Osteoblast (primary cell): ENCODE data around the gene ELAVL3. TPM values are rescaled to one million over a fixed set of nuclear protein-coding genes. Genes with fewer than 3 reads are reported as not detected.
A peak's percentile ranks its signal among the peaks of the same experiment; 100 is the strongest.

Source experiments
- DNase-seq: peaks from one replicate; pipeline ENCODE4 v3.0.0; 2011; ENCODE audit warnings: low spot score, mixed read lengths; ENCODE audit not compliant: insufficient read length; ENCODE audit errors: missing footprints
- H2AFZ ChIP-seq: 2 replicates; pipeline ENCODE4 v1.6.0; 2011; ENCODE audit warnings: mild to moderate bottlenecking, low read length
- H3K27ac ChIP-seq: 2 replicates; pipeline ENCODE4 v1.5.1; 2011; ENCODE audit warnings: mild to moderate bottlenecking, low read depth, low read length, moderate library complexity
- H3K27me3 ChIP-seq: 2 replicates; pipeline ENCODE4 v1.6.0; 2012; ENCODE audit warnings: mild to moderate bottlenecking, control low read depth, inconsistent platforms, low read length, moderate library complexity; ENCODE audit not compliant: insufficient read depth
- H3K36me3 ChIP-seq: 2 replicates; pipeline ENCODE4 v1.5.1; 2011; ENCODE audit warnings: mild to moderate bottlenecking, low read length, control low read depth, moderate library complexity; ENCODE audit not compliant: insufficient read depth
- H3K4me1 ChIP-seq: 2 replicates; pipeline ENCODE4 v1.5.1; 2011; ENCODE audit warnings: mild to moderate bottlenecking, low read length, control low read depth, moderate library complexity; ENCODE audit not compliant: insufficient read depth
- H3K4me2 ChIP-seq: 2 replicates; pipeline ENCODE4 v1.6.0; 2011; ENCODE audit warnings: mild to moderate bottlenecking, low read length; ENCODE audit not compliant: insufficient read depth
- H3K4me3 ChIP-seq: fragments of 200-600 bp; sonication (generic); 3 replicates; pipeline ENCODE4 v1.5.1; 2012; ENCODE audit warnings: mild to moderate bottlenecking, low read length, inconsistent platforms; ENCODE audit not compliant: insufficient read depth
- H3K79me2 ChIP-seq: 2 replicates; pipeline ENCODE4 v1.6.0; 2012; ENCODE audit warnings: mild to moderate bottlenecking, low read length, control low read depth, inconsistent platforms; ENCODE audit not compliant: insufficient read depth
- H3K9me3 ChIP-seq: 2 replicates; pipeline ENCODE4 v1.5.1; 2011; ENCODE audit warnings: low read depth, low read length, control low read depth
- H4K20me1 ChIP-seq: 2 replicates; pipeline ENCODE4 v1.6.0; 2012; ENCODE audit warnings: mild to moderate bottlenecking, low read length, control low read depth; ENCODE audit not compliant: insufficient read depth
- total RNA-seq: library from RNA; depleted of rRNA; stranded (reverse); fragments of >200 nt; gene quantifications from 2 replicates; pipeline ENCODE4 v1.2.3, GENCODE V29; 2012
- TF ChIP-seq, protein P1 (sequence below): IDR thresholded peaks from 2 replicates; pipeline ENCODE4 v1.5.1; 2011; ENCODE audit warnings: mild to moderate bottlenecking, low read depth, low read length, moderate library complexity; ENCODE audit errors: extremely low read depth

The ELAVL3 gene
- total RNA-seq, result 0.72 TPM in 1 of 2 replicates, not detected in the other

DNA sequence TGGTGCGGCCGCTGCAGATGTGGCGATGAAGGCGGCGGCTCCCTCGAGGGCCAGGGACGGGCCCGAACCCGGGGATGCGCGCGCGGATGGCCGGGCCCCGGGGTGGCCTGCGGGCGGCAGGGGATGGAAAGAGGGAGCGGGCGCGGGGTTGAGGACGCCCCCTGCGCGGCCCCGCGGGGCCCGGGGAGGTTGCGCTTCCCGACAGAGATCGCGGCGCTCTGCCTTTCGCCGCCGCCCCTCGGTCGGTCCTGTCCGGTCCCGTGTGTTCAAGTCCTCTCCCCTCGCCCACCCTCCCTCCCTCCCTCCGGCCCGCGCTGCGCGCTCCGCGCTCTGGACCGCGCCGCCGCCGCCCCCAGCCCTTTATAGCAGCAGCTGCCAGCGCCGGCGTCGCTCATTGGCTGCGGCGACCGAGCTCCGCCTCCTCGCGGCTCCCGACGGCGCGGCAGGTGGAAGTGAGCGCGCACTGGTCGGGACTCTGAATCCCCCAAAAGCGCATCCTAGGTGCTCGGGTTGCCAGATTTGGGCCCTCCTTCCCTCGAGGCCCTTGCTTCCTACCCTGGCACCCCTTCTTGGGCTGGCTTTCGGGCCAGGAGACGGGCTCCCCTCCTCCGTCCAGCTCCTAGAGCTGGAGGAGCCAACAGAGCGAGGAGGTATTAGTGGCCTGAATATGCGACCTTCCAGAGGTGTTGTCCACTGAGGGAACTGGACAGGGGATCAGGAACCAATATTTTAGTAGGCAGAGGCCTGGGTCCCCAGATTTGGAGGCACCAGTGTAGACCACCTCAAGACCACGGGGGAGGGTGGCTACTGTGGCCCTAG, at the start of gene ELAVL3:
Gene ELAVL3, minus strand, starts transcription at position 332 of the 819 bp plus-strand sequence. CDS start 438 bp downstream, outside the sequence.
- Histone ChIP-seq H3K4me3 (no peak within 1 kb of the TSS), H3K36me3 (no peaks in the 10 kb centered on the region), H3K4me1 (peaks cover 7% of the 10 kb centered on the region), H4K20me1 (peaks cover 3% of the 10 kb centered on the region), H3K27ac (no peak within 1 kb of the TSS), H2AFZ (no peak within 1 kb of the TSS), H3K27me3 (peaks cover 35% of the 10 kb centered on the region), H3K4me2 (peak within 1 kb of the TSS; percentile 59), H3K9me3 (no peaks in the 10 kb centered on the region), H3K79me2 (no peaks in the 10 kb centered on the region)
- TF ChIP-seq, protein P1, sequence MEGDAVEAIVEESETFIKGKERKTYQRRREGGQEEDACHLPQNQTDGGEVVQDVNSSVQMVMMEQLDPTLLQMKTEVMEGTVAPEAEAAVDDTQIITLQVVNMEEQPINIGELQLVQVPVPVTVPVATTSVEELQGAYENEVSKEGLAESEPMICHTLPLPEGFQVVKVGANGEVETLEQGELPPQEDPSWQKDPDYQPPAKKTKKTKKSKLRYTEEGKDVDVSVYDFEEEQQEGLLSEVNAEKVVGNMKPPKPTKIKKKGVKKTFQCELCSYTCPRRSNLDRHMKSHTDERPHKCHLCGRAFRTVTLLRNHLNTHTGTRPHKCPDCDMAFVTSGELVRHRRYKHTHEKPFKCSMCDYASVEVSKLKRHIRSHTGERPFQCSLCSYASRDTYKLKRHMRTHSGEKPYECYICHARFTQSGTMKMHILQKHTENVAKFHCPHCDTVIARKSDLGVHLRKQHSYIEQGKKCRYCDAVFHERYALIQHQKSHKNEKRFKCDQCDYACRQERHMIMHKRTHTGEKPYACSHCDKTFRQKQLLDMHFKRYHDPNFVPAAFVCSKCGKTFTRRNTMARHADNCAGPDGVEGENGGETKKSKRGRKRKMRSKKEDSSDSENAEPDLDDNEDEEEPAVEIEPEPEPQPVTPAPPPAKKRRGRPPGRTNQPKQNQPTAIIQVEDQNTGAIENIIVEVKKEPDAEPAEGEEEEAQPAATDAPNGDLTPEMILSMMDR, result no peak
- DNase-seq, result peak; percentile 94

DNA sequence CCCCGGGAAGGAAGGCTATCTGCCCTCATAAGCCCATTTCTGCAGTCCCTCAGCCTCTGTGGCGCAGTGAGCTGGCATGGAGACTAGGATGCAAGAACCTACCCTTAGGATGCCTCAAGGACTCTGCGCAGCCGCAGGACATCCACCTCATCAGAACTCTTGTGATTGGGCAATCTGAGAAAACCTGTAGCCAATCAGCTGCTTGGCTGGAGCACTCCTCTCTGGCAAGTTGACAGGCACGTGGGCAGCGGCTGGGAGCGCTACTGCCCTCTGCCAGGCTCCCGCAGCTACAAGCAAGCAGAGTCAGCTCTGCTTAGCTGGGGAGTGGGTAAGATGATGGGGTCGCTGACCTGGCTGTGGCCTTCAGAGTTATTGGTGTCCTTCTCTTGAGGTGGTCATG, 49.6 kb upstream of the ELAVL3 start:
- Histone ChIP-seq H3K4me2 (no peak overlapping the region), H2AFZ (peak overlapping the region; percentile 39), H3K27me3 (no peaks in the 10 kb centered on the region), H3K4me3 (no peak overlapping the region), H3K36me3 (no peaks in the 10 kb centered on the region), H3K79me2 (peaks cover 5% of the 10 kb centered on the region), H4K20me1 (no peaks in the 10 kb centered on the region), H3K27ac (no peak overlapping the region), H3K9me3 (no peaks in the 10 kb centered on the region), H3K4me1 (peaks cover 27% of the 10 kb centered on the region)
- TF ChIP-seq, protein P1, result peak; percentile 23
- peak; percentile 89 for DNase-seq

DNA sequence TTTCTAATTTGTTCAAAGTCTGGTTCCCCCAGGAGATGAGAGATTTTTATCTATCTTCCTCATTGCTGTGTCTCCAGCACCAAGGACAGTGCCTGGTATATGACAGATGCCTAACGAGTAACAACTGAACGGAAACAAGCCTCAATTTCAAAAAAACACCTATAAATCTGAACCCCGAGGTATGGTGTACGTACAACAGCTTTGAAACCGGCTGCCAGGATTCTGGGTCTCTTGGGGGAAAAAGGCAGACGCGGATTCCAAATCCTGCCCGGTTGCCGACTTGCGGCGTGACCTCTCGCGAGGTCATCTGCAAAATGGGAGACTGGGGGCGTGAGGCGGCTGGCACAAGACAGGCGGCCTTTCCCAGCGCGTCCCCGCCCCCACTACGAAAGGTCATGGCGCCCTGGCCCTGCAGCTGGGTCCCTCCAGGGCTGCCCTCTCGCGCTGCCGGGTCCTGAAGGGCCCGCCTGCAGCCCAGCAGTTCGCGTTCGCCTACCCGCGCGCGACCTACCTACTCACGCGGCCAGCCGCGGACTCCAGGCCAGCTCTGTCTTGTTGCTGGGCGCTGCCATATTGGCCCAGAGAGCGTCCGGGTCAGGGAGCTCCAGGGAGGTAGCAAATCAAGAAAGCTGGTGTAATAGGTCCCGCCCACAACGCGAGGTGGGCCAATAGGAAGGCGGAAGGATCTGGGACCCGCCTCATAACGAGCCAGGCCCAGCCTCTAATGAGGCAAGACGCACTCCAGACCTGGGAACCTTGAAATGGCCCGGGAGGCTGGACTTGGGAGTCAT, 47.9 kb upstream of the ELAVL3 start, which contains the start of gene ECSIT:
Gene ECSIT, minus strand, starts transcription at position 584 of the 791 bp plus-strand sequence. CDS start 9,964 bp downstream, outside the sequence.
- H2AFZ ChIP-seq, result peak within 1 kb of the TSS; percentile 77
- H3K36me3 ChIP-seq, result no peaks in the 10 kb centered on the region
- no peaks in the 10 kb centered on the region for H3K9me3 ChIP-seq
- TF ChIP-seq, protein P1, result no peak
- no peaks in the 10 kb centered on the region for H3K27me3 ChIP-seq
- H3K27ac ChIP-seq, result peak within 1 kb of the TSS; percentile 78
- peak within 1 kb of the TSS; percentile 94 for H3K4me3 ChIP-seq
- H4K20me1 ChIP-seq, result no peaks in the 10 kb centered on the region
- peak; percentile 99 for DNase-seq
- H3K79me2 ChIP-seq, result peaks cover 5% of the 10 kb centered on the region
- H3K4me1 ChIP-seq, result peaks cover 25% of the 10 kb centered on the region
- H3K4me2 ChIP-seq, result peak within 1 kb of the TSS; percentile 92
